Endothelial cell of umbilical vein (primary cell): Measurements from ENCODE around the gene MID2. TPM values are rescaled to one million over a fixed set of nuclear protein-coding genes. Genes with fewer than 3 reads are reported as not detected.

Experiments used
- BruUV-seq: library from RNA; stranded (reverse); fragments of 400-500 nt; replicated peaks from 2 replicates; lab custom pipeline; 2021; lab: Mats Ljungman, UMichigan
- CTCF ChIA-PET: fragments of 300-600, 350-600 bp; sonication (Branson Sonifier 250); formaldehyde crosslinking; loops from one replicate; lab custom pipeline; 2021; ENCODE audit warnings: antibody characterized with exemption, inconsistent platforms; lab: Charles Lee
- POLR2A ChIA-PET: fragments of 300-600, 350-600 bp; sonication (Branson Sonifier 250); formaldehyde crosslinking; loops from one replicate; lab custom pipeline; 2021; ENCODE audit warnings: antibody characterized with exemption, inconsistent platforms; lab: Charles Lee
- DNase-seq: peaks from one replicate; pipeline ENCODE4 v3.0.0-alpha.2; 2011; ENCODE audit warnings: low read depth, low spot score
- FAIRE-seq: peaks from 2 replicates; lab custom pipeline; 2011; peaks lifted over from hg19 to GRCh38; lab: Jason Lieb, UNC
- H2AFZ ChIP-seq: 2 replicates; pipeline ENCODE4 v1.6.0; 2012; ENCODE audit warnings: low read depth, low read length, control low read depth, inconsistent platforms
- H3K27ac ChIP-seq: 2 replicates; pipeline ENCODE4 v1.5.1; 2011; ENCODE audit warnings: low read depth, mild to moderate bottlenecking, control low read depth, low read length, moderate library complexity; ENCODE audit not compliant: insufficient read depth
- H3K27me3 ChIP-seq, 2 experiments: 2 replicates each; pipeline versions ENCODE4 v1.6.0 to v1.6.1; 2011; ENCODE audit warnings: low read length in 2 of 2, mixed read lengths in 1 of 2; ENCODE audit not compliant: control insufficient read depth in 2 of 2, insufficient read depth in 2 of 2
- H3K36me3 ChIP-seq, 2 experiments: 2 replicates in 1 of 2; 3 replicates in 1 of 2; pipeline ENCODE4 v1.5.1; 2011; ENCODE audit warnings: low read length in 2 of 2, mild to moderate bottlenecking in 1 of 2, moderate library complexity in 1 of 2; ENCODE audit not compliant: control insufficient read depth in 2 of 2, insufficient read depth in 2 of 2; ENCODE audit errors: extremely low read depth in 1 of 2
- H3K4me1 ChIP-seq: 3 replicates; pipeline ENCODE4 v1.5.1; 2011; ENCODE audit warnings: mild to moderate bottlenecking, low read length; ENCODE audit not compliant: control insufficient read depth, insufficient read depth; ENCODE audit errors: extremely low read depth
- H3K4me2 ChIP-seq: 2 replicates; pipeline ENCODE4 v1.6.1; 2011; ENCODE audit warnings: low read length, control low read depth, mixed read lengths; ENCODE audit not compliant: insufficient read depth
- H3K4me3 ChIP-seq, 3 experiments: fragments of 200-600 bp in 1 of 3; sonication (generic), shearing (Covaris generic) in 1 of 3; replicated peaks in 1 of 3; 2 replicates each; pipeline ENCODE4 v1.5.1; 2011 to 2016; ENCODE audit warnings: control low read depth in 3 of 3, low read length in 3 of 3, mild to moderate bottlenecking in 2 of 3, inconsistent platforms in 1 of 3, low read depth in 1 of 3, moderate library complexity in 1 of 3; ENCODE audit not compliant: insufficient read depth in 1 of 3
- H3K79me2 ChIP-seq: 2 replicates; pipeline ENCODE4 v1.6.0; 2012; ENCODE audit warnings: low read length, inconsistent platforms; ENCODE audit not compliant: control insufficient read depth, insufficient read depth
- H3K9ac ChIP-seq: replicated peaks from 2 replicates; pipeline ENCODE3; 2011; ENCODE audit warnings: low read length, control low read depth; ENCODE audit not compliant: insufficient read depth; ENCODE audit errors: extremely low read depth
- H3K9me1 ChIP-seq: replicated peaks from 3 replicates; pipeline ENCODE4 v1.6.0; 2011; ENCODE audit warnings: mild to moderate bottlenecking, low read length; ENCODE audit not compliant: control insufficient read depth, insufficient read depth; ENCODE audit errors: extremely low read depth
- H3K9me3 ChIP-seq: replicated peaks from 2 replicates; pipeline ENCODE4 v1.5.1; 2012; ENCODE audit warnings: low read length, inconsistent platforms; ENCODE audit not compliant: control insufficient read depth, insufficient read depth
- H4K20me1 ChIP-seq: replicated peaks from 2 replicates; pipeline ENCODE3; 2011; ENCODE audit warnings: mild to moderate bottlenecking, low read length; ENCODE audit not compliant: control insufficient read depth, insufficient read depth; ENCODE audit errors: extremely low read depth
- CTCF ChIP-seq, 2 donors: IDR thresholded peaks; 1 replicate in 1 of 2; 2 replicates in 1 of 2; pipeline ENCODE4 v1.5.1; 2011; ENCODE audit warnings: low read length in 2 of 2, mild to moderate bottlenecking in 2 of 2, moderate library complexity in 2 of 2, control low read depth in 1 of 2, inconsistent platforms in 1 of 2, low read depth in 1 of 2; ENCODE audit not compliant: insufficient read depth in 1 of 2; ENCODE audit errors: extremely low read depth in 1 of 2
- EZH2 ChIP-seq: IDR thresholded peaks from 2 replicates; pipeline ENCODE4 v1.6.1; 2012; ENCODE audit warnings: borderline replicate concordance, low read depth, mild to moderate bottlenecking, moderate library complexity, low read length, inconsistent platforms; ENCODE audit not compliant: severe bottlenecking
- FOS ChIP-seq: IDR thresholded peaks from 2 replicates; pipeline ENCODE4 v1.6.1; 2011; ENCODE audit warnings: mild to moderate bottlenecking, low read length, moderate library complexity, borderline replicate concordance; ENCODE audit not compliant: insufficient read depth
- GATA2 ChIP-seq: IDR thresholded peaks from 2 replicates; pipeline ENCODE4 v1.7.0; 2011; ENCODE audit warnings: low read depth, mild to moderate bottlenecking, moderate library complexity, mixed read lengths, low read length; ENCODE audit not compliant: insufficient read length, insufficient read depth
- JUN ChIP-seq: IDR thresholded peaks from 2 replicates; pipeline ENCODE4 v1.6.1; 2011; ENCODE audit warnings: borderline replicate concordance, low read depth; ENCODE audit not compliant: insufficient read length, insufficient read depth
- MAX ChIP-seq: IDR thresholded peaks from 2 replicates; pipeline ENCODE4 v1.6.1; 2011; ENCODE audit not compliant: insufficient read depth, insufficient read length
- MYC ChIP-seq: IDR thresholded peaks from one replicate; pipeline ENCODE4 v1.6.1; 2011; ENCODE audit warnings: mild to moderate bottlenecking, low read depth, low read length
- POLR2AphosphoS5 ChIP-seq: IDR thresholded peaks from 2 replicates; pipeline ENCODE4 v1.6.1; 2012; ENCODE audit warnings: low read depth, mild to moderate bottlenecking, control low read depth, low read length, moderate library complexity; ENCODE audit not compliant: insufficient read depth
- dilution Hi-C: fragments of 300-500 bp; cut with MboI; formaldehyde crosslinking; loops from one replicate; pipeline ENCODE4 v1.15.0; 2019; ENCODE audit warnings: low sequenced_read_pairs; ENCODE audit not compliant: extremely low pct_ligation_motif_present
- intact Hi-C: fragments of 100-400 bp; cut with micrococcal nuclease; formaldehyde crosslinking; loops from one replicate; pipeline ENCODE4 v1.10.0; 2022
- polyA plus RNA-seq, 4 experiments: library from polyadenylated mRNA; depleted of rRNA in 3 of 4; stranded (reverse) in 3 of 4; unstranded in 1 of 4; fragments of >200 nt; gene quantifications; 2 replicates each; pipeline versions ENCODE4 v1.2.1 to v1.2.3, GENCODE V29; 2011 to 2012; ENCODE audit warnings: missing spikeins in 1 of 4
- total RNA-seq: library from RNA; stranded (reverse); gene quantifications from 2 replicates; pipeline ENCODE4 v1.2.3, GENCODE V29; 2021

MID2 gene
- total and polyA plus RNA-seq, 2 donors (not counting 3 experiments of a cell fraction or from before 2014, with no cell fraction given) = 16.4 to 25.3 TPM

GRCh38 chrX:107878106-107878505 is 52.4 kb downstream of the MID2 start:
- no peaks in the 10 kb centered on the region for H3K79me2 ChIP-seq
- FAIRE-seq = no peak
- BruUV-seq = no TSS peak
- intact Hi-C loops (loop anchor here (10.0 kb wide), 1 partner anchor 53 kb away; the partner anchor contains the start of gene MID2), dilution Hi-C loops (no loop called here)
- no peak for TF ChIP-seq CTCF (IDR thresholded peaks at IDR 0.05; ENCODE audit: extremely low read depth in 1 of 2, insufficient read depth in 1 of 2, low read depth in 1 of 2, low read length in 2 of 2)
- TF ChIP-seq POLR2AphosphoS5 = no peak
- peak; percentile 9 for TF ChIP-seq GATA2
- TF ChIP-seq MYC = no peak
- no peak for TF ChIP-seq JUN
- no peak for TF ChIP-seq FOS
- no peak for TF ChIP-seq EZH2
- TF ChIP-seq MAX = no peak
- no peaks in the 10 kb centered on the region for H3K27me3 ChIP-seq
- H3K9me3 ChIP-seq = no peaks in the 10 kb centered on the region
- no peak overlapping the region for H2AFZ ChIP-seq
- H3K36me3 ChIP-seq = no peaks in the 10 kb centered on the region
- no peaks in the 10 kb centered on the region for H3K9me1 ChIP-seq
- DNase-seq = peak; percentile 37
- peaks cover 11% of the 10 kb centered on the region for H3K4me1 ChIP-seq
- POLR2A ChIA-PET = no interaction called here
- no peak overlapping the region for H3K9ac ChIP-seq
- no peak overlapping the region for H3K27ac ChIP-seq
- CTCF ChIA-PET = interaction anchor here (0.9 kb wide), 1 partner anchor 339 kb away, joined by 3 read pairs; no protein-coding TSS in a partner anchor
- no peaks in the 10 kb centered on the region for H4K20me1 ChIP-seq
- H3K4me2 ChIP-seq = no peak overlapping the region
- H3K4me3 ChIP-seq = no peak overlapping the region
